Jurkat, Clone E6-1 (cell line): ENCODE measurements around the gene NBPF1. TPM values are rescaled to one million over a fixed set of nuclear protein-coding genes. Genes with fewer than 3 reads are reported as not detected.
"Not testable (repeated sequence)": the region's sequence is repeated elsewhere in the genome, so short reads cannot be mapped to it uniquely, and the experiment has no call there.

Source experiments
- DNase-seq: peaks from one replicate; pipeline ENCODE4 v3.0.0-alpha.2; 2011; ENCODE audit warnings: low read depth, low spot score
- H3K4me3 ChIP-seq: 2 replicates; pipeline ENCODE4 v1.5.1; 2011; ENCODE audit warnings: mild to moderate bottlenecking, low read length, control low read depth, moderate library complexity
- polyA plus RNA-seq: library from polyadenylated mRNA; unstranded; fragments of >200 nt; gene quantifications from one replicate; pipeline ENCODE4 v1.2.1, GENCODE V29; 2012; ENCODE audit warnings: missing spikeins; ENCODE audit not compliant: insufficient read length, insufficient read depth

Gene NBPF1
- 44.3 TPM for polyA plus RNA-seq

DNA sequence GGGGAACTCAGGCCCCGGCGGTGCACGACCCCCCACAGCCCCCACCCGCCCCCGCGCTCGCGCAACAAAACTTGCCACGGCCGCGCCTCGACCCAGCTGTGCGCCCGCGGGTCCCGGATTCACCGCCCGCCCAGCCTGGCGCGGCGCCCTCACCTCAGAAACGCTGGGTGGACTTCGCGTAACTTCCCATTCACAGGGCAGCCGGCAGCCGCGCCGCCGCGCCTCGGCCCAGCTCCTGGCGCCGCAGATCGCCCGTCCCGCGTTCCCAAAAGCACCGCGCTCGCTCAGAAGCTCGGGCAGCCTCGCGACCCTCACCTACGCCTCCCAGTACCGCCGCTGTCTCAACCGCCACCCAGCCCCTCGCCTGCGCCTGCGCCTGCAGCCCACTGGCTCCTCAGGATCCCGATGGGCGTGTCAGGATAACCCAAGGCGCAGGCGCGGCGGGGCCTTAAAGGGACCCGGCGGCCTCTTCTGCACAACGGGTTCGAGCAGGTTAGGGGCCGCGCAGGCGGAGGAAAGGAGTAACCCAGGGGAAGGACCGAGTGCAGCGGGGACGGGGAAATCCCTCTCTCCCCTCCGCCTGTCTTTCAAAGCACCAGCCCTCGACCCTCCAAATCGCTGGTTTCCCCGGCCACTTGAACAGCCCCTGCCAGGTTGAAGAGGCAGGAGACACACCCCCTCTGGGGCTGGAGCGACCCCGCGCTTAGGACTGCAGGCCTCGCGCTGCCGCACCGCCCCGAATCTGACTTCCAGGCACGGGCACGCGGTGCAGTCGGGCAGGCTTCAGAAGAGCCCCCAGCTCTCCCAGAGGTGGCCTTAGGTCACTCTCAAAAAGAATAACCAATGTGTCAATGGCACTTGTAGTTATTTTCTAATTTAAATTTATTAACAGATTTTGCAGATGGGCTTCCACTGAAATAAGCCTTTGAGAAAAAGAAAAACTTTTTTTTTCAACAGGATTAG is at the start of gene NBPF1:
NBPF1 (minus strand) TSS at position 380 of the 963 bp plus-strand sequence.
- DNase-seq = peak; percentile 98
- H3K4me3 ChIP-seq = peak within 1 kb of the TSS; percentile 71

- not testable (repeated sequence) for H3K4me3 ChIP-seq, DNase-seq
Observed at GRCh38 chr1:16658234-16658633, 44.9 kb upstream of the NBPF1 start.

DNA sequence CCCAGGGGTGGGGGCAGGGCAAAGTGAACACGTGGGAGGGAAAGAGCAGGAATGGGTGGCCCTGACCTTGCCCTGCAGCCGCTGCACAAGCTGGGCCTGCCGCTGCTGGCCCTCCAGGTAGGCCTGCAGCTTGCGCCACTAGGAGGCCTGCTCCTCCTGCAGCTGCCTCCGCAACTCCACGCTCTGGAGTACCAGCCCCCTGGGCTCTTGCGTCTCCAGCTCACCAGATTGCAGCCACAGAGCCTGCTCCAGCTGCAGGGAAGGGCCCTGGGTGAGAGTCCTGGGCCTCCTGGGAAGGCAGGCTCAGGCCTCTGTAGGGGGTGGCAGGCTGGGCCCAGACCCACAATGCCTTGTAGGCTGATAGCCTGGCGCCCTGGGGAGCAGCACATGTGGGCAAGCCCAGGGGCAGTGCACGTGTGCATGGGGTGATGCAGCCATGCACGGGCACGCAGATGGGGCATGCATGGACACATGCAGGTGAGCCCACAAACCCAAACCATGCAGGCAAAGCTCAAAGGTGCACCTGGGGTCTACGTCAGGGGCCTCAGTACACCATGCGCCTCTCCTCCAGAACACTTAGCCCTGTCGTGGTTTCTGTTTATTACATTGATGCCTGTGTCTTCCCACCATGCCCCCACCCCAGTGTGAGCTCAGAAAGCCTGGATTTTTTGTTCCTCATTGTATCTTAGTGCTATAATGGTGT is 43.8 kb upstream of the NBPF1 start:
- not testable (repeated sequence) for DNase-seq, H3K4me3 ChIP-seq

DNA sequence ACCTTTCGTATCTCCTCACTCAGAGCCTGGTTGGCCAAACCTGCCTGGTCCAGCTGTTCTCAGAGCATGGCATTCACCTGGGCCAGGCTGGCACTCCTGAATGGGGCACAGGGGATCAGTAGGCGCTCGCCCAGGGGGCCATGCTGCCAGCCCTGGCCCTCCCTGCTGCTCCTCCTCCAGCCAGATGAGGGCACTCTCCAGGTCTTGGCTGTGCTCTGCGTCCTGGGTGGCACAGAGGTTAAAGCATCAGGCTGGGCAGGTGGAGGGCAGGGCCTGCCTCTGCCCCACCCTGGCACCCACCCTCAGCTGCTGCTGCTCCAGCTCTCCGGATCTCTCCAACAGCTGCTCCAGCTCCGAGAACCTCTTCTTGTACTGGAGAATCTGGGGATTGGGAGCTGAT is 43.2 kb upstream of the NBPF1 start:
- DNase-seq, H3K4me3 ChIP-seq: not testable (repeated sequence)

DNA sequence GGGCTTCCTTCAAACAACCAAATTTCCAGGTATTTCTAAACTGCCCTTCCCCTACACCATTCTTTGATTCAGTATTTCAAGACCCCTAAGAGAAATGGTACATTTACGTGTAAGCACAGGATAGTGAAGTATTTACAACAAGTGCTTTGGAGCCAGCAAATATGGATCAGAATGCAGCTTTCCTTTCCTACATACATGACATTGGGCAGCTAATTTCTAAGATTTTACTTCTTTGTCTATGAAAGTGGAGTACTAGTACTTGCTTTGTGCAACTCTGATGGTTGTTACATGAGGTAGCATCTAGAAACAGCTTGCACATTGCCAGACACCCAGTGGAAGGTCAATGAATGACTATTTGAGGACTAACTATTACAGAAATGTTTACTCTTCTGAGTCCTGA is 38.2 kb upstream of the NBPF1 start:
- not testable (repeated sequence) for DNase-seq, H3K4me3 ChIP-seq

GRCh38 chr1:16649960-16650359 is 36.6 kb upstream of the NBPF1 start:
- not testable (repeated sequence) for DNase-seq, H3K4me3 ChIP-seq

DNA sequence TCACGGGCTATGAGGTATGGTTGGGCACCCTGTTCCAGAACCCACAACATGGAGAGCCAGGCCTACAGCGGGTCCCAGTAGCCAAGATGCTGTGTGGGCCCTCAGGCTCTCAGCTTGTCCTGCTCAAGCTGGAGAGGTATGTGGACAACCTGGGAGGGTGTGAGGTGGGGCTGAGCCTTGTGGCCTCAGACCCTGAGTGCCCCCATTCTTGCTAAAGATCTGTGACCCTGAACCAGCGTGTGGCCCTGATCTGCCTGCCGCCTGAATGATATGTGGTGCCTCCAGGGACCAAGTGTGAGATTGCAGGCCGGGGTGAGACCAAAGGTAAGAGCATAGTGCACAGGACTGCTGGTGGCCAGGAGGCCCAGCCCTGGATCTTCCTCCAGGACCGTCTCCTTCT is 36.0 kb upstream of the NBPF1 start:
- H3K4me3 ChIP-seq, DNase-seq: not testable (repeated sequence)

- H3K4me3 ChIP-seq, DNase-seq: not testable (repeated sequence)
Observed at GRCh38 chr1:16648756-16649155, 35.4 kb upstream of the NBPF1 start.

GRCh38 chr1:16648250-16648649 is 34.9 kb upstream of the NBPF1 start:
- not testable (repeated sequence) for DNase-seq, H3K4me3 ChIP-seq

DNA sequence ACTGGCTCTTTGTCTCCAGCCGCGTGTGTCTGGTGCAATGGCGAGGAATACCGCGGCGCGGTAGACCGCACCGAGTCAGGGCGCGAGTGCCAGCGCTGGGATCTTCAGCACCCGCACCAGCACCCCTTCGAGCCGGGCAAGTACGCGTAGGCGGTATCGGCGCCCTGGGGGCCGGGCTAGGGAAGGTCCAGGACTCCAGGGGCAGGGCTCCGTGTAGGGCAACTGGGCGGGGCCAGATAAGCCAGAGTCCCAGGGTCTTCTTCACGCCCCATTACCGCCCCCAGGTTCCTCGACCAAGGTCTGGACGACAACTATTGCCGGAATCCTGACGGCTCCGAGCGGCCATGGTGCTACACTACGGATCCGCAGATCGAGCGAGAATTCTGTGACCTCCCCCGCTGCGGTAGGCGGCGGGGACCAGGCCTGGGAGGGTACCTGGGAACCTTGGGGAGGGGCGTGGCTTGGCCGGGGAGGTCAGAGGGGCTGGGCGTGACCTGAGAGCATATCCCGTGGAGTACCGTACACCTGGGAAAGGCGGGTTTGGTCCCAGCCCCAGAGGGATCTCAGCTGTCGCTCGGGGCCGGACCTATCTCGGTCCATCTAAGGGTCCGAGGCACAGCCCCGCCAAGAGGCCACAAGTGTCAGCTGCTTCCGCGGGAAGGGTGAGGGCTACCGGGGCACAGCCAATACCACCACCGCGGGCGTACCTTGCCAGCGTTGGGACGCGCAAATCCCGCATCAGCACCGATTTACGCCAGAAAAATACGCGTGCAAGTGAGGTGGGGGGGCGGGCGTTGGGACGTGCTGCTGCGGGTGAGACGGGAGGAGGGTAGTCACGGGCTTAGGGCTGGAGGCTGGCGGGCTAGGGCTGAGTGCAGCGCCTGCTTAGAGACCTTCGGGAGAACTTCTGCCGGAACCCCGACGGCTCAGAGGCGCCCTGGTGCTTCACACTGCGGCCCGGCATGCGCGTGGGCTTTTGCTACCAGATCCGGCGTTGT is 34.1 kb upstream of the NBPF1 start:
- H3K4me3 ChIP-seq, DNase-seq: not testable (repeated sequence)

GRCh38 chr1:16646716-16647115 is 33.4 kb upstream of the NBPF1 start:
- not testable (repeated sequence) for H3K4me3 ChIP-seq, DNase-seq

GRCh38 chr1:16646061-16646664 is 32.8 kb upstream of the NBPF1 start:
- DNase-seq, H3K4me3 ChIP-seq: not testable (repeated sequence)

DNA sequence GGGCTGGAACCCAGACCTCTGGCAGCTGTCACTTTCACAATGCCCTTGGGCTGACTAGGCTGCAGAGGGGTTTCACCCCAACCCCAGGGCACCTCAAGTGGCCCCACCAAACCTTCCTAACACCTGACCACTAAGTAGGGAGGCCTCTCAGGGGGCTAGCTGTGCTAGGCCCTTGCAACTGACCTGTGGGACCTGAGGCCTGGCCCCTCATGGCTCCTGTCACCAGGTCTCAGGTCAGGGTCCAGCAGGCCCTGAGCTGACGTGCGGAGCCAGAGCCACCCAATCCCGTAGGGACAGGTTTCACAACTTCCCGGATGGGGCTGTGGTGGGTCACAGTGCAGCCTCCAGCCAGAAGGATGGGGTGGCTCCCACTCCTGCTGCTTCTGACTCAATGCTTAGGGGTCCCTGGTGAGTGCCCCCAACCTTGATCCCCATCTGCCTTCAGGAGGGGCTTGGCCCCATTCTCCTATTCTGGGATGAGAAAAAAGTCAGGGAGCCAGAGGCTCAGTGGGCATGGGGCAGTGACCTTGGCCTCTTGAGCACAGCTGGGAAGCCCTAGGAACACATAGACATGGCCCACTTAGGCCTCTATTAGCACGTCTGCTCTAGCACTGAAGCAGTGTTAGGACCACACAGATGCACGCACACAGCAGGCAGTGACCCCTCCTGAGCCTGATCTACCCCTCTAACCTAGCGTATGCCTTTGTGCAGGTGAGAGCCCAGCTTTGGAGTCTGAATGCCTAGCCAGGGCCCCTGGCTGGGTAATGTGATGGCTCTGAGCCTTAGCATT is 32.1 kb upstream of the NBPF1 start:
- DNase-seq = not testable (repeated sequence)
- peak overlapping the region; percentile 96 for H3K4me3 ChIP-seq

DNA sequence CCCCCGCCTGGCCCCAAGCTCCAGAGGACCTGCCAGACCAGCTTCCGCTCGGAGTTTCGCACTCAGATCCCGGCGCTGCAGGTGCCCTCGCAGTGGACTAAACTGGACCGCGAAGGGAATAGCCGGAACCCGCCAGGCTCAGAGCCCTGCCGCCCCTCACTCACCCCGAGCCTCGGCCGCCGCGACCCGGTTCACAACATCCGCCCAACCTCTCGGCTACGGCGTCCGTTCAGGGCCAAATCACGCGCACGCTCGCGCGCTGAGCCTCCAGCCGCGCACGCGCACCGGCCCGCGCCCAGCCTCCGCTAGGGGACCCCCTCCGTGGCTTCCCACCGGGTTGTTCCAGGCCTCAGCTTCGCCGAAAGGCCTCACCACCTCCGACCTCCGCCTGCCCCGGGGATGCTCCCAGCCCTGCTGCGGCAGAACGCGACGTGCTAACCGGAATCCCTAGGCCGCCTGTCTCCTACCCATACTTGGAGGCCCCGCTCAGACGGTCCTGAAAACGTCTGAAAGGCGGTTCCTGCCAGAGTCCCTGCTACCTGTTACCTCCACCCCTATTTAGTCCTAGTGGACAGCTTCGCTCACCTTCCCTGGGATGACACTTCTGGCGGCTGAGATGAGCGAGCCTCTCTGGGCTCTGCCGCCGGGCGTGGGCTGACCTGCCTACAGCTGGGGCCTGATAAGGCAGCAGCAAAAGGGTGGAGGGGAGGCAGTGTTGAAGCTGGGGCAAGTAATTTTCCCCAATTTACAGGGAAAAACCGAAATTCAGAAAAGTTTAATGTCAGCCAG is 31.3 kb upstream of the NBPF1 start:
- DNase-seq = peak; percentile 96
- peak overlapping the region; percentile 96 for H3K4me3 ChIP-seq

- DNase-seq = no peak
- H3K4me3 ChIP-seq = peak overlapping the region; percentile 96
Observed at GRCh38 chr1:16644193-16644481, 30.8 kb upstream of the NBPF1 start.

DNA sequence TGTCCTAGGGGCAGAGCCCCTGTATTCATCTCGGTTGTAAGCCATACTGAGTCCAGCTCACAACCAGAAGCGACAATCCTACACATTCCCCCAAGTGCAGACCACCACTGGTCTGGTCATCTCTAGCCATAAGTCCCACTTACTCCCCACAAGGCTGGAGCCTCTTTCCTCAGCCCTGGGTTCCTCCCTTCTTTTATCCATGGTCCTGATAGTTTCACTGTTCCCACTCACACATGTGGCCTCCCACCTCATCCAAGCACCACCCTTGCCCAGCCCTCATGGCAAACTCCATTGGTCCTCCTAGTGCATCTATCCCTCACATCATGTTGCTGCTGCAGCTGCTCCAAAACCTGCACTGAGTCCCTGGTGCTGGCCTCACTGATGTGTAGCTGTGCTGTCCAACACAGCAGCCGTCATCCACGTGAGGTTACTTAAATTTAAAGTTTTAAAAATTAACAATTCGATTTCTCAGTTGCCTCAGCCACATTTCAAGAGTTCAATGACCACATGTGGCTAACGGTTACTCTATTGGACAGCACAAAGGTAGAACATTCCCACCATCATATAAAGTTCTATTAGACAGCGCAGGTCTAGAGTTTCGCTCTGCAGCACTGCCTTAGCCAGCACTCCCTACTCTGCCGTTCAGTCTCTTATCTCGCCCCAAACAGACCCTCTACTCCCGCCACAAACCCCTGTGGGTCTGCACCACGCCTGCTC is 30.3 kb upstream of the NBPF1 start:
- H3K4me3 ChIP-seq = peak overlapping the region; percentile 96
- DNase-seq = not testable (repeated sequence)
